C4-2B (cell line): ENCODE results near the gene MYO1D.

Source experiments
- H3K27ac ChIP-seq: fragments of 450-650 bp; 2 replicates; pipeline ENCODE4 v1.5.1; 2017
- CTCF ChIP-seq: fragments of 450-650 bp; conservative IDR thresholded peaks from 2 replicates; pipeline ENCODE4 v1.5.1; 2017; ENCODE audit warnings: mild to moderate bottlenecking
- ZFX ChIP-seq: fragments of 450-650 bp; IDR thresholded peaks from 2 replicates; pipeline ENCODE4 v1.6.1; 2017

Gene MYO1D

GRCh38 chr17:32523827-32524552 is 352.9 kb downstream of the MYO1D start:
- TF ChIP-seq ZFX = no peak
- no peak for TF ChIP-seq CTCF
- no peak overlapping the region for H3K27ac ChIP-seq

- no peak overlapping the region for H3K27ac ChIP-seq
- TF ChIP-seq ZFX (no peak), CTCF (no peak)
Measured at GRCh38 chr17:32523017-32523680, 353.8 kb downstream of the MYO1D start.

- H3K27ac ChIP-seq = no peak overlapping the region
- TF ChIP-seq ZFX (no peak), CTCF (no peak)
Measured at GRCh38 chr17:32520737-32521404, 356.1 kb downstream of the MYO1D start.

DNA sequence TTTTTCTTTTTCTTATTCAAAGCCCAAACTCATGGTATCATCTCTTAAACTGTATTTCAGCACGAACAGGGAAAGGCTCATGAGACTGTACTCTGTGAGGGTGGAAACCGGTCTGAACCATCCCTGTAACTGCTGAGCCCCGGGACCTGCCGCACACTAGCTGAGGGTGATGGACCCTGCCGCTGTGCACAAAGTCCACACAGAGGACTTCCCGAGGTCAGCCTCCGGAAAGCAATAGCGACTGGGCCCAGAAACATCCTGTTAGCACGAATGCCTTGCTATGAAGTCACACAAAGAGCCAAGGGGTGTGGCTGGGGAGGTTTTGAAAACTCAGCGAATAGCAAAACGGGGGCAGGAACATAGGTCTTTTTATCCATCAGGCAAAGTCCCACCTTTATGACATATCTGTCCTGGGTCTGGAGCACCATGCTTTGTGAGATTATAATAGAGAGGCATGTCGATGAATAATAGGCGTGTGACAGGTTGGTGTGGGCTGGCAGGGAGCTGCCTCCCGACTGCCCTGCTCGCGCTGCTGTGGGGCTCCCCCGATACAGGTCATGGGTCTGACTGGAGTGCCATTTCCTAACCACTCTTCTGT is 356.7 kb downstream of the MYO1D start:
- H3K27ac ChIP-seq = no peak overlapping the region
- TF ChIP-seq ZFX = no peak

DNA sequence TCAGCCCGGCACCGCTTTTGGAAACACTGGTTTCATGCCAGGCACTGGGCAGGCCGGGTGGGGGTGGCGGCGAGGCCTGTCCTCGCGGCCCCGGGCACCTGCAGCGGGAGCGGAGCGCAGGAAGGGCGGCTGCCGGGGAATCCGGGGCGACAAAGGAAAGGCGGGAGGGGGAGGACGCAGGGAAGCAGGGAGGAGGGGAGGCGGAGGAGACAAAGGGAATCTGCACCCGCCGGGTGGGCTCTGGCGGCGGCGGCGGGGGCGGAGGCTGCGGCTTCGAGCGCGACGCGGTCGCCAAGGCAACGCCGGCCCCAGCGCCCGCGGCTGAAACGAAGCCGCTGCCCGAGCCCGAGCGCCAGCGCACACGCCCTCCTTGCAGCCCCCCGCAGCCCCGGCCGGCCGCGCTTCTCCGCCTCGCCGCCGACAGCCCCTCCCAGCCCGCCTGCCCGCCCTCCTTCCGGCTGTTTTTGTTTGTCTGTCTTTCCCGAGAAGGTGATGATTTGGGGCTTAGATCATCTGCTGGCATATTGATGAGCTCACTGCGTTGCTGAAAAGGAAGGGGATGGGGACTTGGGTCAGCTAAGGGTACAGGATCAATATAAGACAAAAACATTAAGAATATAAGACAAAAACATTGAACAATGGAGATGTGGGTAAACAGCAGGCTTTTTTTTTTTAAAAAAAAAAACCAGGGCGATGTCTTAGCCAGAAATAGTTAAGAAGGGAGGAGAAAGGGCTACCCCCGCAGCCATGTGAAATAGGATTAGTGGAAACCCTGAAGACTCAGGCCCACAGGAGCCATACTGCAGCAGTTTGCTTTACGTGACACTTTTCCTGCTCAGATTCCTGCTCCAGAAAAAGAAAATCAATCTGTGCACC is 357.5 kb downstream of the MYO1D start:
- TF ChIP-seq CTCF = no peak
- 0 out of 2 replicates have a peak, but pooled peaks have one; percentile 21 for TF ChIP-seq ZFX
- no peak overlapping the region for H3K27ac ChIP-seq

GRCh38 chr17:32518646-32519227 is 358.2 kb downstream of the MYO1D start:
- no peak overlapping the region for H3K27ac ChIP-seq
- no peak for TF ChIP-seq CTCF
- TF ChIP-seq ZFX = no peak

DNA sequence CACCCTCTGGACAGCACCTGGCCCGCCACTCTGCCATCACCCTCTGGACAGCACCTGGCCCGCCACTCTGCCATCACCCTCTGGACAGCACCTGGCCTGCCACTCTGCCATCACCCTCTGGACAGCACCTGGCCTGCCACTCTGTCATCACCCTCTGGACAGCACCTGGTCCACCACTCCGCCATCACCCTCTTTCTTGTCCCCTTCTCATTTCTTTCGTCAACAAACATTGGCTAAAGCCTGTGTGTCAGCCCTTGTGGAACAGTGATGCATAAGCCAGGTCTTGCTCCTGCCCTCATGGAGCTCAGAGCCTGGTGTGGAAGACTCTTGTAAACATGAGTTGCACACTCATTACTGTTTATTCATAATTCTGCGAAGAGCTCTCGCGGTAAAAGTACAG is 358.9 kb downstream of the MYO1D start:
- TF ChIP-seq CTCF (no peak), ZFX (no peak)
- H3K27ac ChIP-seq = no peak overlapping the region
